Esophagus mucosa (tissue), 1 donor: ENCODE results near the gene JCAD. TPM values are rescaled to one million over a fixed set of nuclear protein-coding genes. Genes with fewer than 3 reads are reported as not detected.
"Not testable (repeated sequence)": the region's sequence is repeated elsewhere in the genome, so short reads cannot be mapped to it uniquely, and the experiment has no call there.

Experiments
- ATAC-seq: fragments of 200-7000 bp; cut with Tn5 transposase; one replicate; pipeline ENCODE4 v1.9.1; 2020
- total RNA-seq: library from RNA; stranded (reverse); gene quantifications from one replicate; pipeline ENCODE4 v1.2.4, GENCODE V29; 2023
- donor health status: DM: yes; HTN: yes; CAD: no.

The JCAD gene
- total RNA-seq, 1 donor from 2014 or later, result 2.3 TPM

DNA sequence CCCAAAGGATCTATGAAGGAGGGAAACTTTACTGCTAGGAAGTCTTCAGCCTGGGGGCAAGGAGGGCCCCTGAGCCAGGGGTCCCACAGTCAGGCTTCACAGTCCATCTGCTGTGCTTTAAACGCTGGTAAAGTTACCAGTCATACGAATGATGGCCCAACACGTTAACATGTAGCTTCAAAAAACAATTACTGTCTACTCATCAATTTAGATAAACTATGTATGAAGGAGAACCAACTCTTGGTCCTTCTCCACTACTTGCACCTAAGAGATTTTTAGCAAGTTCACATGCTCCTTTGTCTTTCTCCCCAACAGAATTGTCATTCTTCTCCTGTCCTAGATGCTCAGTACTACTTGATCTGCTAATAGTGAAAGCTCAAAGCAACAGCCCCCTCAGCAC lies 16.6 kb downstream of the JCAD start:
- no peak for ATAC-seq

DNA sequence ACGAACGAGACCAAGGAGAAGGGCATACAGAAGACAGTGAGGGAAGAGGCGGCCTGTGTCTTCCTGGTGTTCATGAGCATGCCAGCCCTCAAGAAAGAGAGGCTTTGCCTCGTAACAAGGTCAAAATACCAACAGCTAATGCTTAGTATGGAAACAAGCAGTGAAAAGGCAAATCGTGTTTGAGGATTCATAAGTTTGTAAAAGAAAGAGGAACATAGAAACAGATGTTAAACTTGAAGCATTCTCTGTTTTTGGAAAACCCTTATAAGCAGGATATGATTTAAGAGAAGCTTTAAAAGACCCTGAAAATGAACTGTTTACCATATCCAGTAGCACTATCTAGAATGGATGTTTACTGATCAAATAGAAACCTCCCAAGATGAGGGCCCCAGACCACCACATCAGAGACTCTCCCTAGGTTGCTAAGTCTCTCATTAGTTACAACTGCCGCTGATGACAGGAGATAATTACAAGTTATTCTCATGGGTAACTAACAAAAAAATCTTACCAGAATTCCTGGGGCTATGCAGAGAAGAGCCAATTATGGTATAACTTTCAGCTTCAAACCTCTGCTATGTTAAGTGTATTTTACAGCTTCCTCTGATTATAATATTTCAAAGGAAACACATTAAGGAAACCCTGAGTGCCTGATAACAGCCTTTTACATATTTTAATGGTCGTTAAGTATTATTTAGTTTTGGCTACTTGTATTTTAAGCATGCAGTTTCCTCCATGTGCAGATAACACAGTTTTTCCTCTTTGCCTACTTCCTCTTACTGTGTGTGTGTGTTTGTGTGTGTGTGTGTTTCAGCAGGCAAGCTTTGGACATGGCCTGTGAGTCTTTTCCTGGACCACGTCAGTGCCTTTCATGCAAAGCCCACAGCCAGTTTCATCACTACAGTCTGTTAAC lies 17.9 kb downstream of the JCAD start:
- ATAC-seq, result peak; percentile 19

DNA sequence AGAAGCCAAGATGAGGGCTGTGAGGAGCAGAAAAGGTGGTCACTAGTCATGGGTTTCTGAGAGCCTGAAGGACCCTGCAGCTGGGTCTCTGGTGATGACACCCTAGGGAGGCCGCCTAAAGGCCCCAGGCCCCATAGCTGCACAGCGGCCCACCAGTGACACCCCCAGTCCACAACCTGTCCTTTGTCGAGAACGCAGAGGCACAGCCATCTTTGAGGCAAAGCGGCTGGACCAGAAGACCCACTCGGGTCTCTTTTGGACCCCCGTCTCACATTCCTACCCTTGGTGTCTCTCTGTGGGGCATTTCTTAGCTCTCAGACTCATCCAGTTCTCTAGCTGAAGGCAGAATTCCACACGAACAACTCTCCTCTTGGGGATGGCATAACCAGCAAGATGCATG lies 18.8 kb downstream of the JCAD start:
- no peak for ATAC-seq

DNA sequence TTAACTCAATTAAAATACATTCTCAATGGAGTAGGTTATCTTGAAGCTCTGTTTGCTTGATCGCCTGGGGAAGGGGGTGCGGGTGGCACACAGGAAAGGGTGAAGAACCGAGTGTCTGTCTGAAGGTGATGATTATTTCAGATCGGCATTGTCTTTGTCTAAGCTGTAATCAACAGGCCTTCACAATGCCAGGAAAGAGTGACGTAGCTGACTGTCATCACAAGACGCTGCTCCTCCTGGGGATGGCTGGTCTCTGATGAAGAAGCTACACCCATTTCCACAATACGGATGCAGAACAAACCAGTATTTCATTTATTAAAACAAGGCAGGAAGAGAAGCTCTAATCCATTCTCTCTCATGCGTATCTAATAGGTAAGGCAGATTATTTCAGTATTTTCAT lies 19.4 kb downstream of the JCAD start:
- ATAC-seq, result no peak

DNA sequence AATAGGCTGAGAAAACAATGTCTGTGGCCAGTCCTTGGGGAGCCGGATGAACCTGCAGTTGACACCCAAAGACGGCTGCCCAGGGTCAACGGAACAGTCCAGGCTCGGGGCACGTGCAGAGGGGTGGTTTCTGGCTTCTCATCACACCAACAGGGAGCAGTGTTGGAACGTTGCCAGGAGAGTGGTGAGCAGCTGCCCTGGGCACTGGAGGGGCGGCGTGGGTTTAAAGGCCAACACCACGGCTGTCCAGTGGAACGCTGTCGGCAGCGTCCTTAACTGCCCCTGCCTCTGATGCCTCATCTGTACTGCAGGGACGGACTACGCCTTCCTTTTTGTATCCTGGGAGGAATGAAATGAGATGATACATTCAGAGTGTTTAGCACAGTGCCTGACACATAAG lies 19.8 kb downstream of the JCAD start:
- ATAC-seq, result peak; percentile 27

DNA sequence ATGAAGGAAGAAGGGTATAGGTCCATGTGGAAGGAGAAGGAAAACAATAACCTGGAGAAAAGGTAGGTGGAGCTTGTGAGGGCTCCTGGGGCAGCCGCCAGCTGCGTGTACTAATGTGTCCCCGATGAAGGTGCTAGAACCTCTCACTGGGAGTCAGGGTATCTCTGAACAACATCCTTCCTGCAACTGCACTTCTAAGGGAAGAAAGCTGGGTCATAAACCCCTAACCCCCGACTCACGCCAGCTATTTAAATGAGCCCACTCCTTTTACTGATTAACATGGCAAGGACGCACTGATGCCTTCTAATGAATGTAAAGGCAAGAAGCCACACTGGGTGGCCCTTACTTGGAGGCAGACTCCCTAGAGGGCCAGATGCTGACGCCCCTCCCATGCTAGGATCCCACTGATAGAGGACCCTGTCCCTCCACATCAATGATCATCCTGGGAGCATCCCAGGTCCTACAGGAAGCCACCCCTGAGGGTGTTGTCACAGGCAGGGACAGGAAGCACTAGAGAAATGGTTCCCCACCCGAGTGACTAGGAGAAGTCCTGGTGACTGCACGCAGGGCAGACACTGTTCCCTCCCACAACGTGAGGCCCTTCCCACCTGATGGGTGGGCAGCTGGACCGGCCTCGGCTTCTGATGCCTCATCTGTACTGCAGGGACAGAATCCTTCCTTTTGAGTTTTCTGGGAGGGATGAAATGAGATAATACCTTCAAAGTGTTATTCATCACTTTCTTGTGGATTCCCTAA lies 20.4 kb downstream of the JCAD start:
- no peak for ATAC-seq

DNA sequence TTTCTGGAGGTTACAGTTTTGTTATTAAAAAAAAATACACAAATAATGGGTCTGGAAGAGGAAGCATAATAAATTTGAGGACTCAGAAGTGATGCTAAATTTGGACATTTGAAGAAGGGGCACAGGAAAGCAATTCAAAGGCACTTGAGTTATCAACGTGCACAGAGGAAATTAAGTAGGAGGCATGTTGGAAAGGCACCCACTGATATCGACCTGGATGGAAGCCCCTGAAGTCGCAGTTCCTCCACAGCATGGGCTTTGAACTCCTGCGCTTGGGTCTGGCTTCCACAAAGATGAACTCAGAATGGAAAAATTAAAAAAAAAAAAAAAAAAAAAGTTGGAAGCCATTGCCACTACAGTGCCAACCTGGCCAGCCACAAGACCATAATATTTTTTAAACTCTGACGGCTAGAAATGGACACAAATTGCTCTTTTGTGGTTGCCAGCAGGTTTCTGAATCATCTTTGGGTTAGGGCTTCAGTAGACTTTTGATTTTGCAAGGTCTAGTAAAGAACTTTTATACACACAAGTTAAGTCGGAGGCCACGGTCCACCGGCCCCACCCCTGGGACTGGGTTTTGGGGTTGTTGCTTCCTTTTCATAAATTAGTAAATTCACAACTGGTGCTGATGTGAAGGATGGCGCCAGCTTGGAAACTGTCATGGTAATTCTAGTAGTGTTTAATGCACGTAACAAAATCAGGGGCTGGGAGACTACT lies 21.6 kb downstream of the JCAD start:
- ATAC-seq, result no peak

DNA sequence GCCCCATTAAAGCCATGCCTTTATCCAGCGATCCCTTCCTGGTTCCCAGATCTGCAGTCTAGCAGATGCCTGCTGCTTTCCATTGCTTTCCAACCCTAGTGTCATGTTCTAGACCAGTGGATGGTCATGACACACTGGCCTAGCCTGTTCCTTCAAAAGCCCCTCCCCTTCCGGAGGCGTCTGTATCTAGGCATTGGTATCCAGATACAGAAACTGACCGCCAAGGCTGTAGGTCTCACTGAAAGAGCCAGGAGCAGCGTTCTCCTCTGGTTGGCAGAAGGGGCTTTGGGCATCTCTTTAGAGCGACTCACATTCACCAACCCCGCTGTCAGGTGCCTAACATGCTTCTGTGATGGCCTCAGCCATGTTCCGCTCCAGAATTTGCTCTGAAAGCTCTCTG lies 22.6 kb downstream of the JCAD start:
- no peak for ATAC-seq

DNA sequence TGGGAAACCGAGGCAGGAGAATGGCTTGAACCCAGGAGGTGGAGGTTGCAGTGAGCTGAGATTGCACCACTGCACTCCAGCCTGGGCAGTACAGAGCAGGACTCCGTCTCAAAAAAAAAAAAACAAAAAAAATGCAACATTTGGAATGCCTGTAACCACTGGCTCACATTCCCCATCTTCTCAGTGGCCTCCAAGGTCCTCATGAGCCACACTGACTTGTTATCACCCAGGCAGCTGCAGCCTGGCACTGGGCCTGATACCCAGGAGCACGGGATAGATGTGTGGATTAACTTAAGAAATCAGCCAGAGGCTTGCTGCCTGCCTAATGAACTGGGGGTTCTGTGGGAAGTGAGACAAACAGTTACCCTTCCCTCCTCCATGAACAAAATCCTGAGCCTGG lies 23.0 kb downstream of the JCAD start:
- ATAC-seq, result no peak

DNA sequence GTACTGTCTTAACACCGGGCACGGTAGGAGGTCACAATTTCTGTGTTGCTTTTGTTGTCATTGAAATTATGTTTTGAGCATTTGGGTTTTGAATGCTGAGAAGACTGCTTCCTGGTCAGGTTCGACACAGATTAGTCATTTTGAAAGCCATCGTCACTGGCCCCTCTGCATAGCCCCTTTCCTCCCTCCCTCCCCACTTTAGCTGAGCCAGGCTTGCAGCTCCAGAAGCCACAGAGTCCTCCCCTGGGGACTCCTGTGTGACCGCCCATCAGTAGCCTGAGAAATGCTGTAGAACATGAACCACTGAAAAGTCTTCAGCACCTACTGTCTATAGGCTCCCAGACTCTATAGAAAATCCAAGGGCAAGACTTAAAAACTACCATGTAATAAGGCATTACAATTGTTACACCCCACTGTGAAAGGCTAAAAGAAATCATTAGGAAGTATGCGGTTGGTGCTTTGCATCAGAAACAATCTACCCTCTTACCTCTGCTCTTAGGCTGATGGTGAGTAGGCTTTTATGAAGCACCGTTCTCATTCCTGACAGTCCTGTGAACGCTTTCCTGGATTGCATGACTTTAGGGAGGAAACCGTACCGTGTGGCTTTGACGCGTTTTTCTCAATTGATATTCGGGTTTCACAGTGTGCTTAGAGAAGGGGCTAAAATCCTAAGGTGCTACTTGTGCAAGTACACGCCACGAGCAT lies 24.8 kb downstream of the JCAD start:
- ATAC-seq, result no peak

DNA sequence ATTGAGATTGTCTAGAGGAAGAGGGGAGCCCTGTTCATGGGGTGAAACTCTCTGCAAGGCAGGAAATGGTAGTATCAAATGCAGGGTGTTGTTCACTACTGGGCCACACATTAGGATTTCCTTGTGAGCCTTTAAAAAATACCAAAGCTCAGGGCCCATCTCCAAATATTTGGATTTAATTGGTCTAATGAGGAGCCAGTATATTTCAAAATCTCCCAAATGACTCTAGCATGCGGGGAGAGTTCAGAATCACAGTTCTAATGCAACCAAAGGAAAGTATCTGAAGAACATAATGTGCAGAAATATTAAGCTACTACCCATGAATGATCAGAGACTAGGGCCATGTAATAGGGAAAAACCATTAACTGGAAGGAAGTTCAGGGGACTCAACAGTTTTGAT lies 27.3 kb downstream of the JCAD start:
- no peak for ATAC-seq

DNA sequence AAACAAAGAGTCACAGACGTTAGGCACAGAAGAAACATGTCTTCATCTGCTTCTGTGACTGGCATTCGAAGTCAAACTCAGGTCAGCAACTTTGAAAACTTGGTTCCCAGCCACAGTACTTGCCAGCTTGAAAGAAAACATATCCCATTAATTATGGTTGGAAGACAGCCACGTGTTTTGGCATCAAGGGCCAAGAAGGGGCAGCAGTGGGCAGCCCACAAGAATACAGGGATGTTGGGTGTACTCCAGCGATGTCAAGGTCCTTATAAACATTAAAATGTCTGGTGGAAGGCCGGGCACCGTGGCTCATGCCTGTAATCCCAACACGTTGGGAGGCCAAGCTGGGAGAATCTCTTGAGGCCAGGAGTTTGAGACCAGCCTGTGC lies 29.5 kb downstream of the JCAD start:
- no peak for ATAC-seq

DNA sequence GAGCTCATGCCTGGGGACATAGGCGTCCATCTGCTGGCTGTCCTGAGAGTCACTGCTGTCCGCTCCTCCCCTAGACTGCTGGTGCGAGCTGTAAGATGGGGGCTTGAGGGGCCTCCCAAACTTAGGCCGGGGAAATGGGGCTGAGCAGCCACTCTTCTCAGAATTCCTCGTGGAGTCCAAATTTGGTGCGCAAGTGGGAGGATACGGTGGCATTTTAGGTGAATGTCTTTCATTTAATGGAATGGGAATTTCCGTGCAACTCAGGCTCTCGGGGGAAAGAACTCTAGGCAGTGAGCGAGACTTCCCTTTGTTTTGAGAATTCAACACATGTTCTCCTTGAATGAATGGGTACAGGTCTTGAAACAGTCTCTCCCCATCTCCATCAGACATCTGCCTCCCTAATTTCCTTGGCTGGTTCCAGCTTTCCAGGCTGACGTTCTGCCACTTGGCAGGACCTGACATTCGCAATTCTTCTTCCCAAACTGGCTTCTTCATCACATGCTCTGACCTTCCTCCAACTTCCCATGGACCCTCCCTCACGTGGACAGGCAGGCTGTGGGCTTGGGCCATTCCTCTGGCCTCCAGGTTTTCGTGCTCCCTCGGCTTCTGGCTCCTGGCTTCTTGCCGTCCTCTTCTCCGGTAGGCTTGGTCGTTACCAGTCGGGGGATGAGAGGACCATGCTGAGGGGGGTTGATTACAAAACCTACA lies 30.1 kb downstream of the JCAD start:
- ATAC-seq, result no peak

DNA sequence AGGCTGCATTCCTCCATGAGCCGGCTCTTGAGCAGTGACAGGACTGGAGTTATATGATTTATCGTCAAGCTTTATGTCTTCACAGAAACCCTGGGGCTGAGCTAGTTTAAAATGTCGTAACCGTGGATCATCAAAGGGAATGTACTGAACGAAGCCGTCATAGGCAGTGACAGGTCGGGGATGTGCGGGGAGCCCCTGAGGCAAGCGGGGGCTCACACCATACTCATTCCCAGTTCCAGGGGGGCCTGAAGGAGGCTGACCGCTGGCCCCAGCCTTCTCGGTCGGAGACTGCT lies 30.7 kb downstream of the JCAD start:
- peak; percentile 48 for ATAC-seq

DNA sequence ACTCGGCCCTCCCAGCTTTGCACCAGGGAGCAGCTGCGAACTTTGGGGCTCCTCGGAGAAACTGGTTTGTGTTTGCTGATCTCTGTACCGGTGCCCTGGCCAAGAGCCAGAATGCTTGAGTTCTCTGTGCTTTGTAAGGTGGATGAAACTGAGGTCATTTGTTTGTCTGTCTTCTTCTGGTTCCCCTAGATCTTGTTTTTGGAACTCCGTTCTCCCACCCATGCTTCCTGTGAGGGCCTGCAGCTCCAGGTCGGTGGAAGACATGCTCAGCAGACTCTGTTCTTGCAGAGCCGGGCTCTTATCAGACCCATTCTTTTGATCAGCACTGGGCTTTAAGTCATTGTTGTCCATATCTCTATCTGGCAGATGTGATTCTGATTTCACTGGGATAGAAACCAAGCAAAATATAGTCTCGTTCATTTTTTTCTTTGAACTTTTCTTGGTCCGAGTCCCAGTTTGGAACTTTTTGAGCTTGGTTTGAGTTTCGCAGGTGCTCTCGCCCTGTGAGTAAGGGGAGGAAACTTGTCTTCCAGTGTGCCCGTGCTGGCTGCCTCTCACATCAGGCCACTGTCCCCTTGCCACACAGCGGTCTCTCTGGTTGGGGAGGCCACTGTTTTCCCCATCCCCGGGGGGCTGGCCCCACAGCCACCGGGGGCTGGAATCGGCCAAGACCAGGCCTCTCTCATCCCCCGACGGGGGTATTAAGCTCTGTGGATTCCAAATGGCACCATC lies 31.2 kb downstream of the JCAD start:
- ATAC-seq, result peak; percentile 27

DNA sequence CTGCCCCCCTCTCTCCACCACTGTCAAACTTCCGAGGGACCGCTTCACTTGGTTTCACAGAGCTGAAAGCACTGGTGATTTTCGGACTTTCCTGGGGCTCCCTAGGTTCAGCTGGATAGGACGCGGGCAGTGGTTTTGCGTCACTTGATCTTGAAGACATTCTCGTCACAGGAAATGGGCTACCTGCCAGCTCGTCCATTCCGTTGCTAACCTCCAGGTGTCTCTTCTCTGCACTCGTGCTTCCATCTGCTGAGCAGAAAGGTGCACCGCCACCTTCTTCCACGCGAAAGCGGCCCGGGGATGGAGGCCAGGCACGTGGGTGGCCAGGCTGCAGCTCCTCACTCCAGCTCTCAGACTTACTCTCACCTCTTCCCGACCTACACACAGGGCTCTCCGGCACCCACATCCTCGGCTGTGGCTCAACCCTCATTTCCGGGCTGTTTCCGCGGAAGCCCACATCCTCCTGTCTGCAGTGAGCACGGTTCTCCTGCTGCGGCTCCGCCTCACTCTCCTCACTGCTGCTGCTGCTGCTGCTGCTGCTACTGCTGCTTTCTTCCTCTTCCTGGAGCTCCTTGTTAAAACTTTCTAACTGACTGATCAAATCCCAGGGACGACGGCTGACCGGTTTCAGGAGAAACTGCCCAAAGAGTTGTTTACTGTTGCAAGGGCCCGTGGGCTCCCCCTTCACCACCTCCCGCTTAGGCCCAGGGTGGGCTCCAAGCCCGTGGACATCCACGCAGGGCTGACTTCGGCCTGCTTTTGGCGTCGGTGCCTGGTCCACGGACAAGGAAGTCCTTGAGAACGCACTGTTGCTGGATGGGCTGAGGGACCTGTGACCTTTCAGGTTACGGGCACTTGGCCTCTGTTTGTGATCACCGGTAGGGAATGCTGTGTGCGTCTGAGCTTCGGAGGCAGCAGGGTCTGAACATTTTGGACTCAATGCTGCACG lies 32.1 kb downstream of the JCAD start:
- ATAC-seq, result peak; percentile 67

DNA sequence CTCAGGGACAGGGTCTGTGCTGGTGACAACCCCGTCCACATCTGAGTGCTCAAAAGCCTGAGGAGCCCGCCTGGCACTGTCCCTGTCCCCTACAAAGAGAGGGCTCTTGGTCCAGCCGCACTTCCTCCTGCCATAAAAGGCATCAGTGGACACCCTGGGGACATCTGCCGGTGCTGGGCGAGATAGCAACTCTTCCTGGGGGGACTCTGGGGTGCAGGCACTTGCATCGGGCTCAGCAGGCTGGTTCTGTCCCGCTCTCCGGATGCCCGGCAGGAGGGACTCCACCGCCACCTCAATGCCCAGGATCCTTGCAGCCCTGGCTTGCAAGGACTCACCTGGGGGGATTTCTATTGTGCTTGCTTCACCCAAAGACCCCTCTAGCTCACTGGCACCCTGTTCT lies 32.8 kb downstream of the JCAD start:
- no peak for ATAC-seq

DNA sequence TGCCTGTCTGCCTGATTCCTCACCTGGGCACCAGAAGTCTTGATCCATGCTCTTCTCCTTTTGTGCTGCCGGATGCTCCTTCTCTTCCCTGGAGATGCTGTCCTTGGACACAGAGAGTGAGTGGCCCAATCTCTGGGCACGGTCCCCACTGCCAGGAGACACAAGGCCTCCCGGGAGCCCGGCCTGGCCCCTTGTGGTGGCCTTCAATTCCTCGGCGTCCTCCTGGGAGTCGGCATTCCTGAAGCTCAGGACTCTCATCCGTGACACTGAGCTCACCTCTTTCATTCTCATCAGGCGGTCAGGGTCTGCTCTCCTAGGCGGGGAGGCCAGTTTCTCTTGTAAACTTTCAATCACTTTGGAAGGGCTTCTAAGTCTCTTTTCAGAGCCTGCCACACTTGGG lies 33.3 kb downstream of the JCAD start:
- ATAC-seq, result no peak

DNA sequence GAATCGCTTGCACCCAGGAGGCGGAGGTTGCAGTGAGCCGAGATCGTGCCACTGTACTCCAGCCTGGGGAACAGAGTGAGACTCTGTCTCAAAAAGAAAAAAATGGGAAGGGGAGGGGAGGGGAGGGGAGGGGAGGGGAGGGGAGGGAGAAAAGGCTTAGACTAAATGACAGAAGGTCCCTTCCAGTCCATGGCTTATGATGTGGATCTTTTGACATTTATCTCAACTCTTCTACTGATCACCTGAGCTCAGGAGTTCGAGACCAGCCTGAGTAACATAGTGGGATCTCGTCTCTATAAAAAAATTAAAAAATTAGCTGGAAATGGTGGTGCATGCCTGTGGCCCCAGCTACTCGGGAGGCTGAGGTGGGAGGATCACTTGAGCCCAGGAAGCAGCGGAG lies 34.0 kb downstream of the JCAD start:
- ATAC-seq, result not testable (repeated sequence)

DNA sequence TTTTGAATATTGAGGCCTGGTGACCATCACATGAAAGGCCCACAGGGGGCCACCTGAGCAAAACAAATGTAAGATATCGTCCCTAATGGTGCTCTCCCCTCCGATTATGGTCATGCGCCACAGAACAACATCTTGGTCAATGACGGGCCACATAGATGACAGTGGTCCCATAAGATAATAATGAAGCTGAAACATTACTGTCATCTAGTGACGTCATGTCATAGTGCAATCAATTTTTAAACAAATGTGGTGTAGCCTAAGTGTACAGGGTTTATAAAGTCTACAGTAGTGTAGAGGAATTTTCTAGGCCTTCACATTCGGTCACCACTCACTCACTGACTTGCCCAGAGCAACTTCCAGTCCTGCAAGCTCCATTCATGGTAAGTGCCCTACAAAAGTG lies 36.8 kb downstream of the JCAD start:
- no peak for ATAC-seq
